HUES48 (cell line): ENCODE measurements around the gene MEG3.

ENCODE experiments used
- H3K27ac ChIP-seq: one replicate; pipeline ENCODE4 v1.7.0; 2013; ENCODE audit warnings: low read depth, low read length, inconsistent platforms
- H3K27me3 ChIP-seq: 2 replicates; pipeline ENCODE4 v1.6.1; 2013; ENCODE audit warnings: mild to moderate bottlenecking, low read length; ENCODE audit not compliant: control insufficient read depth, insufficient read depth
- H3K36me3 ChIP-seq: 2 replicates; pipeline ENCODE4 v1.6.1; 2013; ENCODE audit warnings: low read length; ENCODE audit not compliant: control insufficient read depth, insufficient read depth
- H3K4me1 ChIP-seq: 2 replicates; pipeline ENCODE4 v1.6.1; 2013; ENCODE audit warnings: mild to moderate bottlenecking, low read length; ENCODE audit not compliant: control insufficient read depth, insufficient read depth
- H3K4me3 ChIP-seq: 2 replicates; pipeline ENCODE4 v1.5.1; 2013; ENCODE audit warnings: mild to moderate bottlenecking, low read depth, low read length
- H3K9ac ChIP-seq: 2 replicates; pipeline ENCODE4 v1.6.1; 2013; ENCODE audit warnings: mild to moderate bottlenecking, low read depth, low read length, moderate library complexity
- H3K9me3 ChIP-seq: 2 replicates; pipeline ENCODE4 v1.6.1; 2013; ENCODE audit warnings: low read length; ENCODE audit not compliant: control insufficient read depth, insufficient read depth

MEG3 gene

DNA sequence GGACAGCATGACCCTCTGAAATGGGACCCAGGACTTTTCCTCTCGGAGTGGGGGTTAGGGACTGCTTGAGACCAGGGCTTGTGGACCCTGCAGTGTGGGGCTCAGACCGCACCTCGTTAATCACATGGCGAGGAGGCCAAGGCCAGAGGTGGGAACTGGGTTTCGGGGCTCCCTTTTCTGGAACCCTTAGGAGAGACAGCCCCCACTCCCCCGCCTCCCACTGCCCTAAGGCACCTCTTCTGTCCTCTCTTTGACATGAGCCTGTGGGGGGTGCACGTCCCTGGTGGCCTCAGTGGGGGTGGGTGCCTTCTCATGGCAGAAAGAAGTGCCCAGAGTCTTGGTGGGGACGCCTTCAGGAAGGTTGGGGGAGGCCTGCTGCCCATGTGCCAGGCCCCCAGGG, 53.3 kb downstream of the MEG3 start:
- H3K4me3 ChIP-seq = no peak overlapping the region
- no peak overlapping the region for H3K27ac ChIP-seq
- H3K9me3 ChIP-seq = peaks cover 4% of the 10 kb centered on the region; the same call in 1 of the 2 replicates
- no peak overlapping the region for H3K9ac ChIP-seq
- no peaks in the 10 kb centered on the region for H3K27me3 ChIP-seq
- H3K4me1 ChIP-seq = no peaks in the 10 kb centered on the region
- H3K36me3 ChIP-seq = peaks cover 19% of the 10 kb centered on the region

- no peaks in the 10 kb centered on the region for H3K4me1 ChIP-seq
- H3K27me3 ChIP-seq = no peaks in the 10 kb centered on the region
- no peak overlapping the region for H3K27ac ChIP-seq
- peaks cover 20% of the 10 kb centered on the region for H3K36me3 ChIP-seq
- no peak overlapping the region for H3K9ac ChIP-seq
- peaks cover 4% of the 10 kb centered on the region; the same call in 1 of the 2 replicates for H3K9me3 ChIP-seq
- no peak overlapping the region for H3K4me3 ChIP-seq
Observed at GRCh38 chr14:100879782-100880181, 53.9 kb downstream of the MEG3 start.

DNA sequence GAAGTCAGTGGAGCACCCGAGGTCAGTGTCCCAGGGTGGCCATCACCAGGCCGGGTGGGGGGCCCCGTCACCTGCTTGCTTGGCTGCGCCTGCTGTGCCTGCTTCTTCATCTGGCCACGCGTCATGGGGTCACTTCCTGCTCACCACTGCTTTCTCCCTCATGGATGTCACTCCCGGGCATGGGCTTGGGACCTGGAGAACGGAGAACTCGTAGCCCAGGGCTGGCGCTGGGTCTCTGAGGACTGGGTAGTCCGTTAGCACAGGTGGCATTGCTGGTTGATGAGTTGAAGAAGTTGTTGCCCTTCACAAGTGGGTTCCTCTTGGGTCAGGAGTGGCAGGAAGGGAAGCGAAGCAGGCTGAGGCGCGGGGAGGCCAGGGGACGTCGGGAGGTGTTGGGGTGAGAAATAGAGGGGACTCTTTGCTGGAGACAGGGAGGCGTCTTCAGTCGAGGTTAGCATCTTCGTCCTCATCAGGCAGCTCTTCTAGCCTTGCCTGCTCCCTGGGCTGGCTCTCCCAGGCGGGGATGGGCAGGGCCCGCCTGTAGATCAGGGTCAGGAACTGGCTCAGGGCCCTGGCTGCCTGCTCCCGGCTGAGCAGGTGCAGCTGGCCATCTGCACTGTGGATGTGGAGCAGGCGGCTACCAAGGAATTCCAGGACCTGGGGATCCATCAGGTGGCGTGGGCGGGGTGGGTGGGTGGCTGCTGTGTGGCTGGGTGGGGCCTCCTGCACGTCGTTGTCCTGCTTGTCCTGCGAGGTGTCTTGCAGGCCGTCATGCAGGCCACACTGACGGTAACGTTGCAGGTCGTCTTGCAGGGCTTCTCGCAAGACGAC, 54.6 kb downstream of the MEG3 start:
- Histone ChIP-seq H3K36me3 (peaks cover 20% of the 10 kb centered on the region), H3K27me3 (no peaks in the 10 kb centered on the region), H3K4me1 (no peaks in the 10 kb centered on the region), H3K9me3 (peaks cover 4% of the 10 kb centered on the region; the same call in 1 of the 2 replicates), H3K4me3 (no peak overlapping the region), H3K27ac (no peak overlapping the region), H3K9ac (no peak overlapping the region)

DNA sequence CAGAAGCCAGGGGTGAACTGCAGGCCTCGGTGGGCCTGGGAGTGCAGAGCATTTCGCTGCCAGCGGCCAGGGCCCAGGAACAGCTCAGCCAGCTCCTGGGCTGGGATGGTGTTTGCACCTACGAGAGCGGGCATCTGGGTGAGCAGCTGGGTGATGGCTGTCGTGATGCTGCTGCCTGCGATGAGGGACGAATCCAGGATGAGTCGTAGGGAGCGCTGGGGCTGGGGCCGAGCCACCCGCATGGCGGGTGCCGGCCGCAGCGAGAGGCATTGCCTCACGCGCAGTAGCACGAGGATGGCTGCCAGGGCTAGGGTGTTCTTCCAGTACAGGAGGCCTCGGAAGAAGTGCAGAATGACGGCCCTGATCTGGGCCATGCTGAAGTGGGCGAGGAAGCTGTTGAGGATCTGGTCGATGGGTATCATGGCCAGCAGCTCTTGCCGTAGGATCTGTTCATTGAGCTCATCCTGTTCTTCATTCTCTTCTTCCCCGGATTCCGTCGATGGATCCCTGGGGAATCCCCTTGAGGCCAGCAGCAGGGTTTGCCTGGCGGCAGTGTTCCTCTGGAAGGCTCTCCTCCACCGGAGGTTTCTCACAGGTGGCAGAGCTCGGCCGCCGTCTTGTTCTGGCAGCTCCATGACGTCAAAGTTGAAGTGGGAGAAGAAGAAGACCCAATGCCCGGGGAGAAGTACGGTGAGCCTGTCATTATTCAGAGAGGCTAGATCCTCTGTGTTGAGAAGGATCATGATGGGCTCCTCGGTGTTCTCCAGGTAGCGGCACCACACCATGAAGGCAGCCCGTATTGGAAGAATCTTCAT, 55.5 kb downstream of the MEG3 start:
- Histone ChIP-seq H3K4me1 (no peaks in the 10 kb centered on the region), H3K36me3 (peaks cover 22% of the 10 kb centered on the region), H3K27ac (no peak overlapping the region), H3K9me3 (peaks cover 4% of the 10 kb centered on the region; the same call in 1 of the 2 replicates), H3K4me3 (no peak overlapping the region), H3K27me3 (no peaks in the 10 kb centered on the region), H3K9ac (no peak overlapping the region)

DNA sequence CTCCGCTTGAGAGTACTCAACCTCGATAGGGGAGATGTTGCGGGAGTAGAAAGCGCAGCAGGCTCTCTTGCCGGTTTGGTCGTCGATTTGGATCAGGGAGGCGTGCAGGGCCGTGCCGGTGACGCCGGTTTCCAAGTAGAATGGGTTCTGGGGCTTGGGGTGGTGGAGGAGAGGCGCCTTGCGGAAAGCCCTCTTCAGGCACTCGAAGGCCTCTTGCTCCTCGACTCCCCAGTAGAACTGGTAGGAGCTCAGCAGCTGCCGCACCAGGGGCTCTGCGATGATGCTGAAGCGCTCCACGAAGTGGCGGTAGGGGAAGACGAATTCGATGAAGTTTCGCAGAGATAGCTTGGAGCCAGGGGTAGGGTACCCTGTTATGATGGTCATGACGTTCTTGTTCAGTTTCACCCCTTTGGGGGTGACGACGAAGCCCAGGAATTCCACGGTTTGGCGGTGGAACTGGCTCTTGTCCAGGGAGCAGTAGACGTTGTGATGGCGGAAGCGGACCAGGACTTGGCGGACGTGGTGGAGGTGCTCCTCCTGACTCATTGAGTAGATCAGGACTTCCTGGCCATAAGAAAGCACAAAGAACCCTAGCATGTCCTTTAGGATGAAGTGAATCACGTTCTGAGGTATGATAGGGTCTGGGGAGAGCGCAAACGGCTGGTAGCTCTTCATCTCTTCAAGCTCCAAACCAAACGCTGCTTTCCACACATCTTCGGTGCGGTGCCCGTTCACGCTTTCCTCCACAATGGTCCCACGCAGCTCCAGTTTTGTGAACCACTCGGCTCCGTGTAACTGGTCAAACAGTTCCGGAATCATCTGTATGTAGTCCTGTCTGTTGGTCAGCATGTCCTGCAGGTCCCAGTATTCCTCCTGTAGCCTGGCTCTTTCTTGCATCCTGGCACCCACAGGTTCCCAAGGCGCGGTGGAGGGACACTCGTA, 56.4 kb downstream of the MEG3 start:
- Histone ChIP-seq H3K27me3 (no peaks in the 10 kb centered on the region), H3K9ac (no peak overlapping the region), H3K9me3 (peaks cover 4% of the 10 kb centered on the region; the same call in 1 of the 2 replicates), H3K4me3 (no peak overlapping the region), H3K27ac (no peak overlapping the region), H3K4me1 (no peaks in the 10 kb centered on the region), H3K36me3 (peaks cover 27% of the 10 kb centered on the region)

DNA sequence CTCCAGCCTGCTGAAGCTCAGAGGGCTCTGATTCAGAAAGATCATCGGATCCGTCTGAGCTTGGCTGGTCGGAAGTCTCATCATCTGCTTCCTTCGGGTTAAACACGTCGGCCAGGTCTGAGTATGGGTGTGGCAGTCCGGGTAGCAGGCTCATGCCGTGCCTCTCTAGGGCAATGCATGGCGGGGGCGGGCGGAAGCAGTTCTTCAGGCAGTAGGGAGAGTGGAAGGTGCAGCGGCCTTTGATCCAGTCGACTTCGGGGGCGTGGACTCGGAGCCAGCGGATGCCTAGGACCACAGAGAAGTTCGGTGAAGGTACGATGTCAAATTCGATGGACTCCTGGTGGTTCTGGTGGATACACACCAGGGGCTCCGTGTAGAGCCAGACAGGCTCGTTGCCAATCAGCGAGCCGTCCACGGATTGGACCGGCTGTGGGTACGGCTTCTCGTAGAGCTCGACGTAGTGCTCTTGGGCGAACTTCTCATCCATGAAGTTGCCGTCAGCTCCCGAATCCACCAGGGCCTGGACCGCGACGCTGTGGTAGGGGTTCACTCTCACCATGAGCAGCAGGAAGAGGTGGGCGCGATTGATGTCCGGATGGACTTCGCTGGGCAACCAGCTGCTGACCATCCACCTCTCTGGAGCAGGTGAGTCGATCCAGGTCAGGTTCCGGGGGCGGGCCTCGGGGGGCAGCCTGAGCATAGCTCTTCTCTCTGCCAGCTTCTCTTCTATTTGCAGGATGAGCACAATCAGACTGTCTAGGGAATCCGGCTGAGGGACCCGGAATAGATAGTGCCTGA, 57.3 kb downstream of the MEG3 start:
- H3K27ac ChIP-seq = no peak overlapping the region
- peaks cover 35% of the 10 kb centered on the region for H3K36me3 ChIP-seq
- no peak overlapping the region for H3K4me3 ChIP-seq
- H3K9me3 ChIP-seq = peaks cover 4% of the 10 kb centered on the region; the same call in 1 of the 2 replicates
- H3K9ac ChIP-seq = no peak overlapping the region
- no peaks in the 10 kb centered on the region for H3K27me3 ChIP-seq
- peaks cover 5% of the 10 kb centered on the region; the same call in 1 of the 2 replicates for H3K4me1 ChIP-seq

DNA sequence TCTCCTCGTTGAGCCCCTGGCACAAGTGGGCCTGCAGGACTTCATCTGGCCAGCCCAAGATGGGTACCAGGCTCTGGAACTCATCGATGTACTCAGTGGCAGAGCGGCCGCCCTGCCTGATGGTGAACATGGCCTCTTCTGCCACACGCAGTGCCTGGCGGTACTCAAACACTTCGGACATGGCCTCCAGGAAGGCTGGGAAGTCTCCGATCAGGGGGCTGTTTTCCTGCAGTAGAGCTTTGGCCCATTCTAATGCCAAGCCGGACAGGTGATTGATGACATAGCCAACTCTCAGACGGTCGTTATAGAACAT, 57.8 kb downstream of the MEG3 start:
- Histone ChIP-seq H3K9me3 (peaks cover 4% of the 10 kb centered on the region; the same call in 1 of the 2 replicates), H3K4me1 (peaks cover 5% of the 10 kb centered on the region; the same call in 1 of the 2 replicates), H3K9ac (no peak overlapping the region), H3K36me3 (peaks cover 37% of the 10 kb centered on the region), H3K4me3 (no peak overlapping the region), H3K27ac (no peak overlapping the region), H3K27me3 (no peaks in the 10 kb centered on the region)

DNA sequence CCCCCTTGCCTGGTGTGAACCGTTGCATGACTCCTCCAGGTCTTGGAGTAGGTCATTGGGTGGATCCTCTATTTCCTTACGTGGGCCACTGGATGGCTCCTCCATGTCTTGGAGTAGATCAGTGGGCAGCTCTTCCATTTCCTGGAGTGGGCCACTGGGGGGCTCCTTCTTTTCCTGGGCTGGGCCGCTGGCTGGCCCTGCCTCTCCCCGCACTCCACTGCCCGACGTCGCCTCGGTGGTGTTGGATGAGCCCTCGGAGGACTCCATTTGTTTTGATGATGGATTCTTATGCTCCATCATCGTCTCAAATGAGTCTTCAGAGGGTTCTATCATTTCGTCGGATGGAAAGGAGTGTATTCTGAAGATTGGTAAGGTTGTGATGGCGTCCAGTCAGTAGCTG, 58.5 kb downstream of the MEG3 start:
- Histone ChIP-seq H3K27me3 (no peaks in the 10 kb centered on the region), H3K36me3 (peaks cover 37% of the 10 kb centered on the region), H3K9ac (no peak overlapping the region), H3K4me3 (no peak overlapping the region), H3K9me3 (peaks cover 4% of the 10 kb centered on the region; the same call in 1 of the 2 replicates), H3K4me1 (peaks cover 7% of the 10 kb centered on the region; the same call in 1 of the 2 replicates), H3K27ac (no peak overlapping the region)

DNA sequence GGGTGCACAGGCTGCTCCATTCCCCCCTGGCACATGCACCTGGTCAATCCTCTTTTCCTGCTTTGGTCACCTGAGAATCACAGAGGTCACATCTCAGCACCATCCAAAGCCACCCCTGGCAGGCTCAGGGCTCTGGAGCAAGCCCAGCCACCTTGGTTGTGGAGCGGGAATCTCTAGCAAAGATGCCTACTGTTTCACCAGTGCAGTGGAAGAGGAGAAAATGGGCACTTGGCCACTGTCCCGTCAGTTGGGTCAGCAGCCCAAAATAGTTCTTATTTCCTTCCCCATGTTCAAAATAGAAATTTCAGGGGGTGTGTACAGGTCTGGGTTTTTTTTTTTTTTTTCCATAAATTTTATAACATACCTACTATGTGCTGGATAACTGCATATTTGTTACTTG, 59.3 kb downstream of the MEG3 start:
- Histone ChIP-seq H3K27ac (no peak overlapping the region), H3K9me3 (peaks cover 4% of the 10 kb centered on the region; the same call in 1 of the 2 replicates), H3K27me3 (no peaks in the 10 kb centered on the region)

GRCh38 chr14:100885617-100886016, 59.7 kb downstream of the MEG3 start:
- Histone ChIP-seq H3K27ac (no peak overlapping the region), H3K9me3 (peaks cover 4% of the 10 kb centered on the region; the same call in 1 of the 2 replicates), H3K36me3 (peaks cover 41% of the 10 kb centered on the region), H3K4me1 (peaks cover 8% of the 10 kb centered on the region; the same call in 1 of the 2 replicates), H3K27me3 (no peaks in the 10 kb centered on the region), H3K4me3 (no peak overlapping the region), H3K9ac (no peak overlapping the region)

More for the DNA sequence above, 59.3 kb downstream of the MEG3 start:
- H3K4me1 ChIP-seq = peaks cover 8% of the 10 kb centered on the region; the same call in 1 of the 2 replicates
- H3K9ac ChIP-seq = no peak overlapping the region
- H3K36me3 ChIP-seq = peaks cover 41% of the 10 kb centered on the region
- H3K4me3 ChIP-seq = no peak overlapping the region
